Measurements from ENCODE around the gene EYS. TPM values are rescaled to one million over a fixed set of nuclear protein-coding genes. Genes with fewer than 3 reads are reported as not detected.
A peak's percentile ranks its signal among the peaks of the same experiment; 100 is the strongest.

EYS gene
- total RNA-seq, 1 donor from 2014 or later, result not detected

DNA sequence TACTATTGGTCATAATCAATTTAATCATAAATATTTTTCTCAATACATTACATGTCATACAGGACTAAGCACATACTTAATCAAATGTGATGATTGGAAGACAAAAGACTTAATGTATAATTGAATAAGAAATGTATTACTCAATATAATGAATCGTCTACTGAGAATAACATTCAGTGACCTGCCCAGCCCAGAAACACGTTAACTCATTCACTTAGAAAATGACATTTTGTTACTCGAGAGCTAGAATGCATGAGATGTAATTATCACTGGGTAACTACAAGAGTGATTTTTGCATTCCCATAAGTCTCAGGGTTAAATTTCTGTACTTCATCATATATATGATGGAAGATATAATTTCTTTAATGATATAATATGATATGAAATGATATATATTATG, 444.8 kb downstream of the EYS start:
- no peak for DNase-seq (ENCODE audit: extremely low spot score, unreplicated experiment)
- Mint-ChIP-seq H3K27me3 (ENCODE audit: unreplicated experiment) (no peaks in the 10 kb centered on the region), H3K27ac (ENCODE audit: unreplicated experiment) (no peak overlapping the region), H3K4me3 (ENCODE audit: unreplicated experiment) (no peak overlapping the region), H3K9me3 (ENCODE audit: unreplicated experiment) (no peaks in the 10 kb centered on the region), H3K36me3 (ENCODE audit: unreplicated experiment) (no peaks in the 10 kb centered on the region), H3K4me1 (ENCODE audit: unreplicated experiment) (peaks cover 2% of the 10 kb centered on the region)
- TF ChIP-seq, protein P1, sequence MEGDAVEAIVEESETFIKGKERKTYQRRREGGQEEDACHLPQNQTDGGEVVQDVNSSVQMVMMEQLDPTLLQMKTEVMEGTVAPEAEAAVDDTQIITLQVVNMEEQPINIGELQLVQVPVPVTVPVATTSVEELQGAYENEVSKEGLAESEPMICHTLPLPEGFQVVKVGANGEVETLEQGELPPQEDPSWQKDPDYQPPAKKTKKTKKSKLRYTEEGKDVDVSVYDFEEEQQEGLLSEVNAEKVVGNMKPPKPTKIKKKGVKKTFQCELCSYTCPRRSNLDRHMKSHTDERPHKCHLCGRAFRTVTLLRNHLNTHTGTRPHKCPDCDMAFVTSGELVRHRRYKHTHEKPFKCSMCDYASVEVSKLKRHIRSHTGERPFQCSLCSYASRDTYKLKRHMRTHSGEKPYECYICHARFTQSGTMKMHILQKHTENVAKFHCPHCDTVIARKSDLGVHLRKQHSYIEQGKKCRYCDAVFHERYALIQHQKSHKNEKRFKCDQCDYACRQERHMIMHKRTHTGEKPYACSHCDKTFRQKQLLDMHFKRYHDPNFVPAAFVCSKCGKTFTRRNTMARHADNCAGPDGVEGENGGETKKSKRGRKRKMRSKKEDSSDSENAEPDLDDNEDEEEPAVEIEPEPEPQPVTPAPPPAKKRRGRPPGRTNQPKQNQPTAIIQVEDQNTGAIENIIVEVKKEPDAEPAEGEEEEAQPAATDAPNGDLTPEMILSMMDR (IDR thresholded peaks at IDR 0.05), result no peak

DNA sequence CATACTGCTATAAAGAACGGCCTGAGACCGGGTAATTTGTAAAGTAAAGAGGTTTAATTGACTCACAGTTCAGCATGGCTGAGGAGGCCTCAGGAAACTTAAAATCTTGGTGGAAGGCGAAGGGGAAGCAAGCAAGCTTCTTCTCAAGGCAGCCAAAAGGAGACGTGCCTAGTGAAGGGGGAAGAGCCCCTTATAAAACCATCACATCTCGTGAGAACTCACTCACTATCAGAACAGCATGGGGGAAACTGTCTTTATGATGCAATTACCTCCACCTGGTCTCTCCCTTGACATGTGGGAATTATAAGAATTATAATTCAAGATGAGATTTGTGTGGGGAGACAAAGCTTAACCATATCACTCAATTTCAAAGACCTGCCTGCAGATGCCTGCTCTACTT, 447.0 kb downstream of the EYS start:
- no peaks in the 10 kb centered on the region for H3K27me3 Mint-ChIP-seq (ENCODE audit: unreplicated experiment)
- no peak overlapping the region for H3K4me3 Mint-ChIP-seq (ENCODE audit: unreplicated experiment)
- H3K9me3 Mint-ChIP-seq (ENCODE audit: unreplicated experiment), result no peaks in the 10 kb centered on the region
- peaks cover 2% of the 10 kb centered on the region for H3K4me1 Mint-ChIP-seq (ENCODE audit: unreplicated experiment)
- no peak overlapping the region for H3K27ac Mint-ChIP-seq (ENCODE audit: unreplicated experiment)
- no peak for DNase-seq (ENCODE audit: extremely low spot score, unreplicated experiment)
- TF ChIP-seq, protein P1 (IDR thresholded peaks at IDR 0.05), result no peak
- no peaks in the 10 kb centered on the region for H3K36me3 Mint-ChIP-seq (ENCODE audit: unreplicated experiment)

DNA sequence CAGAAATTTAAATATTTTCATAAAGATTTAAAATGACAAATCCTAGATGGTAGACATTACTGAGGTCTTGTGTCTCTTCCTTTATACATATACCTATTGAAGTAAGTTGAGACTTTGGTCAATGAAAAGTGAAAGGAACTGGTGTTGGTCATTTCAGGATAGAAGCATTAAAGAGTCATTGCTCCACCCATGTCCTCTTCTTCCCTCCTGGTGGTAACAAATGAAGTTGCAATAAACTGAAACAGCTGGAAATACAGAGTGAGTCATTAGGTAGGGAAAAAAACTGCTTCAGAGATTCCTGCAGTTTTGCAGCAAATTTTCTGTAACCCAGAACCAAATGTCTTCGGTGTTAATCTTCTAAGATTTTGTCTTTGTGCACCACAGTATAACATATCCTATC, 448.0 kb downstream of the EYS start:
- TF ChIP-seq, protein P1 (IDR thresholded peaks at IDR 0.05), result peak; percentile 29
- peaks cover 2% of the 10 kb centered on the region for H3K4me1 Mint-ChIP-seq (ENCODE audit: unreplicated experiment)
- no peak overlapping the region for H3K27ac Mint-ChIP-seq (ENCODE audit: unreplicated experiment)
- no peaks in the 10 kb centered on the region for H3K27me3 Mint-ChIP-seq (ENCODE audit: unreplicated experiment)
- no peak for DNase-seq (ENCODE audit: extremely low spot score, unreplicated experiment)
- no peaks in the 10 kb centered on the region for H3K9me3 Mint-ChIP-seq (ENCODE audit: unreplicated experiment)
- no peaks in the 10 kb centered on the region for H3K36me3 Mint-ChIP-seq (ENCODE audit: unreplicated experiment)
- H3K4me3 Mint-ChIP-seq (ENCODE audit: unreplicated experiment), result no peak overlapping the region

DNA sequence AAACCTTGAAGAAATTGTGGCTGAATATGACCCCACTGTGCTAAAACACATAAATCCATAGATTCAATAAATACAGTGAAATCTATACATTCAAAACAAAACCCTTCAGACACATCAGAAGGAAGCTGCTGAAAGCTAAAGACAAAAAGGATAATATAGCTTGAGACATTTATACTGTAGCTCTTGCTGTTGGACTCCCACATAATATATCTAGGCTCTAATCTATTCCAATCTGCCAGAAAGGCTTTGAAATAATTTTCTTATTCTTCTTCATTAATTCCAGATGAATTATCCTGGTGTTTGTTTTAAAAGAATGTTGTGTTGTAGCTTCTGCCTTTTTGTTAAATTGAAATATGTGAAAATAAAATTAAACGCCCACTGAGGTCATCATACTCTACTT, 454.0 kb downstream of the EYS start:
- Mint-ChIP-seq H3K4me3 (ENCODE audit: unreplicated experiment) (no peak overlapping the region), H3K9me3 (ENCODE audit: unreplicated experiment) (no peaks in the 10 kb centered on the region), H3K27me3 (ENCODE audit: unreplicated experiment) (no peaks in the 10 kb centered on the region), H3K27ac (ENCODE audit: unreplicated experiment) (no peak overlapping the region), H3K4me1 (ENCODE audit: unreplicated experiment) (no peaks in the 10 kb centered on the region), H3K36me3 (ENCODE audit: unreplicated experiment) (no peaks in the 10 kb centered on the region)
- TF ChIP-seq, protein P1 (IDR thresholded peaks at IDR 0.05), result no peak
- DNase-seq (ENCODE audit: extremely low spot score, unreplicated experiment), result no peak

DNA sequence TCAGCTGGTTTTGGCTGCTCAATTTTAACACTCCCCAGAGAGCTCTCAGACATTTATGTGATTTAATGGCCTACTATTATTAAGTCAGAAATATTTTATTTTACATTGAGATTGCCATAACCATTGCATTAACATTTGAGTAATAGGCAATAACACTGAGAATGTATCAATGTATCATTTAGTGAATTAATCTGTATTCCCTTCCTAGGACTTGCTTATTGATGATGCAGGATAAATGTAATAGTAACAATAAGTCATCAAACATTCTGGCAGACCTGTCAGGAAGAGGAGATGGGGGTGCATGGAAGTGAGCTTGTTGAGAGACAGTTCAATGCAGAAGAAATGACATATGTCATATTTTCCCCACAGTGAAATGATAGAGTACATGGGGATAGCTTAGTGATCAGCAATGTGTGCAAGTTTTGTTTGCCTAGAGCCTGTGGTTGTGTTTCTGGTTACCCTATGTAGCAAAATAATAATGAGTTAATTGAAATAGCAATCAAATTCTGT, 458.9 kb downstream of the EYS start:
- H3K27me3 Mint-ChIP-seq (ENCODE audit: unreplicated experiment), result no peaks in the 10 kb centered on the region
- H3K36me3 Mint-ChIP-seq (ENCODE audit: unreplicated experiment), result no peaks in the 10 kb centered on the region
- no peaks in the 10 kb centered on the region for H3K9me3 Mint-ChIP-seq (ENCODE audit: unreplicated experiment)
- H3K4me1 Mint-ChIP-seq (ENCODE audit: unreplicated experiment), result no peaks in the 10 kb centered on the region
- H3K4me3 Mint-ChIP-seq (ENCODE audit: unreplicated experiment), result no peak overlapping the region
- no peak overlapping the region for H3K27ac Mint-ChIP-seq (ENCODE audit: unreplicated experiment)
- no peak for DNase-seq (ENCODE audit: extremely low spot score, unreplicated experiment)
- TF ChIP-seq, protein P1 (IDR thresholded peaks at IDR 0.05), result no peak
